Gastrocnemius medialis (tissue), 4 donors: ENCODE data around the gene TRIOBP.

ENCODE experiments used
- CTCF ChIP-seq, 5 experiments: fragments of 450-650 bp in 3 of 5; fragments of 200-600 bp in 2 of 5; sonication (generic) in 2 of 5; IDR thresholded peaks in 4 of 5; conservative IDR thresholded peaks in 1 of 5; 1 replicate in 4 of 5; 2 replicates in 1 of 5; pipeline ENCODE4 v1.5.1; 2016 to 2019; ENCODE audit warnings: antibody characterized with exemption in 5 of 5, mild to moderate bottlenecking in 3 of 5, moderate library complexity in 3 of 5
- POLR2A ChIP-seq, 2 donors: fragments of 450-650 bp; IDR thresholded peaks; one replicate each; pipeline ENCODE4 v1.6.1; 2017; ENCODE audit warnings: antibody characterized with exemption in 2 of 2, mild to moderate bottlenecking in 2 of 2, moderate library complexity in 2 of 2

- TF ChIP-seq CTCF (IDR thresholded peaks at IDR 0.05 in 4 of 5, conservative IDR thresholded peaks at IDR 0.05 in 1 of 5) = no peak
- no peak for TF ChIP-seq POLR2A (IDR thresholded peaks at IDR 0.05)
Measured at GRCh38 chr22:37775785-37776638, 79.2 kb downstream of the TRIOBP start.
